C4-2B (cell line): ENCODE measurements around the gene APP.

Experiments
- H3K27ac ChIP-seq: fragments of 450-650 bp; 2 replicates; pipeline ENCODE4 v1.5.1; 2017
- CTCF ChIP-seq: fragments of 450-650 bp; conservative IDR thresholded peaks from 2 replicates; pipeline ENCODE4 v1.5.1; 2017; ENCODE audit warnings: mild to moderate bottlenecking
- ZFX ChIP-seq: fragments of 450-650 bp; IDR thresholded peaks from 2 replicates; pipeline ENCODE4 v1.6.1; 2017

Gene APP

GRCh38 chr21:25863031-25863430, 307.5 kb downstream of the APP start:
- TF ChIP-seq ZFX = no peak
- no peak for TF ChIP-seq CTCF
- no peak overlapping the region for H3K27ac ChIP-seq

GRCh38 chr21:25862596-25862995, 308.0 kb downstream of the APP start:
- TF ChIP-seq CTCF (peak; percentile 86), ZFX (no peak)
- no peak overlapping the region for H3K27ac ChIP-seq

GRCh38 chr21:25862112-25862511, 308.5 kb downstream of the APP start:
- no peak overlapping the region for H3K27ac ChIP-seq
- no peak for TF ChIP-seq ZFX
- no peak for TF ChIP-seq CTCF

- TF ChIP-seq ZFX = no peak
- no peak for TF ChIP-seq CTCF
- H3K27ac ChIP-seq = no peak overlapping the region
These were observed 311.2 kb downstream of the APP start for GRCh38 chr21:25859235-25859929.

GRCh38 chr21:25858325-25858724, 312.2 kb downstream of the APP start:
- H3K27ac ChIP-seq = no peak overlapping the region
- TF ChIP-seq CTCF (no peak), ZFX (no peak)

GRCh38 chr21:25857308-25858074, 313.1 kb downstream of the APP start:
- no peak overlapping the region for H3K27ac ChIP-seq
- TF ChIP-seq CTCF (no peak), ZFX (no peak)

GRCh38 chr21:25855576-25855975, 315.0 kb downstream of the APP start:
- H3K27ac ChIP-seq = no peak overlapping the region

More at GRCh38 chr21:25855576-25855975, 315.0 kb downstream of the APP start:
- TF ChIP-seq CTCF (no peak), ZFX (no peak)
